Measurements from ENCODE around the gene TMOD4.

The TMOD4 gene

DNA sequence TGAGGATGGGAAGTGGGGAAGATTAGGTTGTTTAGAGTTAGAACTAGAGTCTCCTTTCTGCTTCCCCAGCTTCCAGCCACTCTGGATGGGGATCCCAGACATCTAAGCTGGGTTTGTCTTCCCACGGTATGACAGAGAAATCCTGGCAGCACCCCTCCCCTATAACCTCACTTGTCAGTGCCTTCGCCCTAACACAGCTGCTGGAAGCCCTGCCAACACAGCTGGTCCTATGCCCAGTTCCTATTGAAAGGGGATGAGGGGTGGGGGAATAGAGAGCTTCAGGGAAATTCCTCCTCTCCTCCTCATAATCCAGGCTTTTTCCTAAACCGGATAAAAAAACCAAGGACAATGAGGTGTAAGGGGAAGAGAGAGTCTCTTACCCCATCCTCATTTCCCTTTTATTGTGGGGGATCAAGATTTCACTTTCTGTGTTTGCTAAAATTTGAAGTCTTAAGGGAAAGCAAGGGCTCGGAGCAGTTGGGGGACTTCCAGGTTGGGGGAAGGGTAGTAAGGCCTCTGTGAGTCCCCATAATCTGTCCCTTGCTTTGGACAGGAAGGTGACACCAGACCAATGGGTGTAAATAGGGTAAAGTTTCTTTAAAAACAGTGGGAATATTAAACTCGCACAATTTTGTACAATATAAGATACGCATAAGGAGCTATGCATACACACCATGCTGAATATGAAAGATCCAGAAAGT lies 590 bp downstream of the TMOD4 start:
- DNase-seq, result no peak

- no peak for DNase-seq
These were observed 4.6 kb downstream of the TMOD4 start for GRCh38 chr1:151171190-151171589.

- no peak for DNase-seq
These were observed 8.7 kb downstream of the TMOD4 start for GRCh38 chr1:151167116-151167515.

GRCh38 chr1:151166505-151166956 lies 9.2 kb downstream of the TMOD4 start:
- no peak for DNase-seq

DNA sequence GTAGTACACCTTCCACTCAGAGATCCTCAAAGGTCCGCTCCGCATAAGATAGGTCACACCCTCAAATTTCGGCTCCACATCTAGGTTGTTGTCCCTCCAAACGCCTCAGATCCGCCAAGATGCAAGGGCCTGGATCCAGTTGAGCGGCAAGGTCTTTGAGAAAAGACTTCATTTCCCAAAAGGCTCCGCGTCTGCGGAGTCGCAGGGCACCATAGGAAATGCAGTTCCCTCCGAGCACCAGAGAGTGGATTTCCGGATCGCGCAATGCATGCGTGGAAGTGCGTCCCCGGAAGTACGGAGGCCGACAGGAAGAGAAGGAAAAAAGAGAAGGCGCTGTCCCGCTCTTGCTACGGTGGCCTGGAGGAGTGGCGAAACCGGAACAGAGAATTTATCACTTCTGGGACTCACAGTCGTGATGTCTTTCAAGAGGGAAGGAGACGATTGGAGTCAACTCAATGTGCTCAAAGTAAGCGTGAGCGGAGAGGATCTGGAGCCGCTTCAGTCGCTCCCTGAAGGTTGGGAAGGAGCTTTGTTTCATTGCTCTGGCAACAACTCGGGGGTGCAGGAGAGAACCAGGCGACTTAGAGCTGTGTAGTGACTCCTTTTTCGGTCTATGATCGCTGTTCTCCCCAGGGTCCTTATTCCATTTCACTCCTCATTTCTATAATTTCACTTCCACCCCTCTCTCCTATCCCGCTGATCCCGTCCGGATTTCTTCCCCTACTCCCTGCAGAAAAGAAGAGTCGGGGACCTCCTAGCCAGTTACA lies 9.9 kb downstream of the TMOD4 start, which contains the start of the genes LYSMD1 and SCNM1:
LYSMD1 (minus strand) TSS at position 165 of the 767 bp plus-strand sequence. CDS start 644 bp downstream, outside the sequence.
SCNM1 (plus strand) TSS at position 407 of the 767 bp plus-strand sequence; CDS start at position 416, 9 bp downstream.
- peak; percentile 98 to 99 for DNase-seq

GRCh38 chr1:151165281-151165737 lies 10.5 kb downstream of the TMOD4 start:
- no peak for DNase-seq

- DNase-seq, result no peak
These were observed 11.0 kb downstream of the TMOD4 start for GRCh38 chr1:151164732-151165280.

GRCh38 chr1:151159373-151159772 lies 16.4 kb downstream of the TMOD4 start:
- DNase-seq, result no peak

GRCh38 chr1:151158751-151159251 lies 17.0 kb downstream of the TMOD4 start:
- DNase-seq, result no peak

DNA sequence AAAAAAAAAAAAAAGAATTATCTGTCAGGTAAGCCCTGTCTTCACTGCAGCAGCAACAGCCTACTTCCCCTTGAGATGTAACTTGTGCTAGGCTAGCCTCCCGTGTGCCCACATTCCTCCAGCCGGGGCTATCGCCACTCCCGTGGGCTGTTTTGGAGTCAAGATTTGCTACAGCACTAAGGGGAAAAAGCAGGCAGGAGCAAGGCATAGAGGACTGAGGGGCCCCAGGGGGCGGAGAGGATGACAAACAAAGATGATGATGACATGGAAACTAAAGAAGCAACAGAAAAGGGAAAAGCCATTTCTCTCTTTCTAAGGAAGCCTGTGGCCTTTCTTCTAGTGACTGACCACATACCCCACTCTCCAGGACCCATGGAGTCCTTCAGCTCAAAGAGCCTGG lies 17.5 kb downstream of the TMOD4 start:
- no peak for DNase-seq

DNA sequence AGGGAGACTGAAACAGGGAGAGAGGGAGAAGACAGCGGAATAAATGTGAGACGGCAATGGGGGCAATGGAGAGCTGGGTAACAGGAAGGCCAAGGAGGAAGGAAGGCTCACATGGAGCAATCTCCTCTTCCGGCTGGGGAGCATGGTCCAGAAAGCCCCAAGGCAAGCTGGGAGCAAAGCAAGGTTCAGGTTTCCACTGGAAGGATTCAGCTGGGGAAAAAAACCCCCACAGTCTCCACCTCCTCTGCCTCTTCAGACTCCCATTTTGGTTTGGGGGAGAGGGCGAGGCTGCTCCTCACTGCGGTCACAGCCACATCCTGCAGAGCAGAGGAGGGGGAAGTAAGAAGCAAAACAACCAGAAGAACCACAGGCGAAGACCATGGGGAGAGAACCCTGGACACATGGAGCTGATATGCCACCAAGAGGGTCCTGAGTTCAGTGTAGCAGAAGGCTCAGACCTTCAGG lies 18.7 kb downstream of the TMOD4 start:
- peak; percentile 95 for DNase-seq

- peak; percentile 69 to 80 for DNase-seq
These were observed 19.3 kb downstream of the TMOD4 start, which contains the start of gene TNFAIP8L2 for GRCh38 chr1:151156515-151156819. TSS of gene TNFAIP8L2 (plus strand) at chr1:151156649. CDS start at chr1:151158698, 2,049 bp downstream.

DNA sequence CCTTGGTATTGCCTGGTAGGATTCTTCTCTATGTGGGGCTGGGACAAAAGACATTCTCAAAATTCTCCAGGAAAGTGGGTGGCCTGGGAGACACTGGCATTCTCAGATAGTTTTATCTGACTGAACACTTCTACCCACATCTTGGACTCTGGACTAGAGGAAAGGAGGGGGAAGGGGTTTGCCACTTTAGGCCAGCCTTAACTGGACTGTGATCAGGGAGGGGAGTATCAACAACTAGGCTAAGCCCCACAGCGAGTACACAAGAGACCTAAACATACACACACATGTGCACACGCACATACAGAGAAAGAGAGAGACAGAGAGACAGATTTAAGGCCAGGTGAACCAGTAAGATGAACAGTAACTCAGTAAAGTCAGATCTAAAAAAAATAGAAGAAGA lies 28.1 kb downstream of the TMOD4 start:
- no peak for DNase-seq

GRCh38 chr1:151147132-151147503 lies 28.7 kb downstream of the TMOD4 start:
- DNase-seq, result no peak

DNA sequence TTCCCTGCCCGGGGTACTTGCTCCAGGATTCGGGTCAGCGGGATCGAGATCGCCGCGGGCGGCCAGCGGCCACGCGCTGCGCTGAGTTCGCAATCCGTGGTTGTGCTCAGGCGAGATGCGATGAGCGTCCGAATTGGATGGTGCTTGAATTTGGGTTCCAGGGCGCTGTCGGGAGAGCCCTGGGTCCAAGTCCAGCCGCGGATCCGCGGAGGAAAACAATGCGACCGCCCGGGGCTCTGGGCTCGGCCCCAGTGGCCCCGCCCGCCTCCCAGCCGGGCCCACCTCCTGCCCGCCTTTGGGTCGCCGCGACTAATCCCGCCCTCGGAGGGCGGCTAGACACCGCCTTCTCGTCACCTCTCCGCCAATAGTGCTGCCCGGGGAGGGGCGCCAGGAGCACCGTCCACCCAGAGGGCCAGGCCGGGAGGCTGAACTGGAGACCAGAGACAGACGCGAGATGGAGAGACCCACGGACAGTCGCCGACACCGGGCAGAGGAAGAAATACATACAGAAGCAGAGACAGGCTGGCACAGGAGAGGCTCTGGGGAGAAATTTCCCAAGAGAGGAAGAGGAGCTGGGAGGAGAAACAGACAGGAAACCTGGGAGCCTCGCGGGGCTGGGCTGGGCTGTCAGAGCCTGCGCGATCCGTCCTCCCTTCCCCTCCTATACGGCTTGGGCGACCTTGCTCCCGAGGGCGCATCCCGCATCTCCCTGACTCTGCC lies 29.2 kb downstream of the TMOD4 start, which contains the start of gene SEMA6C:
SEMA6C (minus strand) TSS at position 220 of the 720 bp plus-strand sequence. CDS start 4,010 bp downstream, outside the sequence.
- peak; percentile 90 to 92 for DNase-seq

DNA sequence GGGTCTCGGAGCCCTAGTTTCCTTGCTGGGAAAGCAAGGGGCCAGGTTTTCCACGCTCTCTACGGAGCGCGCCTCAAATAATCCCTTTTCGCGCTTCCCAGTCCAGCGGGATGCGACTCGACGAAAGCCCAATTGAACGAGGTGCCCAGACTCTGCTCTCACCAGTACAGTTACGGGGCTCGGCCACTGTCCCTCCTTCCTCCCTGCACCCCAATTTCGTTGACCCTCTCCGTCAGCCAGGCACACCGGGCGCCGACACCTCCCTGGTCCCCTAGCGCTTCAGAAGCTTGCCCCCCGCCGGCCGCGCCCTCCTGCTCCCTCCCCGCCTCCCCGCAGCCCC lies 29.7 kb downstream of the TMOD4 start:
- DNase-seq, result no peak

GRCh38 chr1:151145304-151146071 lies 30.3 kb downstream of the TMOD4 start:
- no peak for DNase-seq

- DNase-seq, result no peak
These were observed 31.1 kb downstream of the TMOD4 start for GRCh38 chr1:151144474-151145303.

GRCh38 chr1:151143986-151144385 lies 31.8 kb downstream of the TMOD4 start:
- DNase-seq, result no peak

DNA sequence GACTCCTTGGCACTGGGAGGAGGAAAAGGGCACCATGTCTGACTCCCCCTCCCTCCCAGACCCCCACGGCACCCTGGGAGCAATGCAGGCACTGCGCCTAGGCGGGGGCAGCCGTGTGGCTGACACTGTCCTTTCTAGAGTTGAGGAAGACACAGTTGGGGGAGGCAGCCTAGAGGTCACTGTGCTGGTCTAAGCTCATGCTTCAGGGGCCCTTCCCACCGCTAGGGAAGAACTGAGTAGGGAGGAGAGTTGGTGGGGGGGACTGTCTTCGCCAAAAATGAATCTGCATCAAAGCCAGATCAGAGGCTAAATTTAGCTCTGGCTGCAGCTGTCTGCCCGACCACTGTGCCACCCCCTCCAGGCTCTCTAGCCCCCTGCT lies 32.7 kb downstream of the TMOD4 start:
- no peak for DNase-seq
